Upper lobe of right lung (tissue), 1 donor: ENCODE measurements around the gene HPDL. TPM values are rescaled to one million over a fixed set of nuclear protein-coding genes. Genes with fewer than 3 reads are reported as not detected.
A peak's percentile ranks its signal among the peaks of the same experiment; 100 is the strongest.

ENCODE experiments used
- ATAC-seq: fragments of 200-7000 bp; cut with Tn5 transposase; one replicate; pipeline ENCODE4 v1.9.1; 2020; ENCODE audit warnings: mild to moderate bottlenecking, moderate library complexity
- DNase-seq: peaks from one replicate; pipeline ENCODE4 v3.0.0-alpha.2; 2020
- H3K27ac ChIP-seq: fragments of 200-600 bp; one replicate; pipeline ENCODE4 v1.8.0; 2022
- H3K27me3 ChIP-seq: fragments of 200-600 bp; one replicate; pipeline ENCODE4 v1.8.0; 2022; ENCODE audit warnings: mild to moderate bottlenecking
- H3K36me3 ChIP-seq: fragments of 200-600 bp; one replicate; pipeline ENCODE4 v1.8.0; 2022
- H3K4me1 ChIP-seq: fragments of 200-600 bp; one replicate; pipeline ENCODE4 v1.8.0; 2022
- H3K4me3 ChIP-seq: fragments of 200-600 bp; one replicate; pipeline ENCODE4 v1.8.0; 2022; ENCODE audit warnings: mild to moderate bottlenecking
- H3K9me3 ChIP-seq: fragments of 200-600 bp; one replicate; pipeline ENCODE4 v1.8.0; 2022
- CTCF ChIP-seq: fragments of 200-600 bp; IDR thresholded peaks from one replicate; pipeline ENCODE4 v1.8.0; 2022; ENCODE audit warnings: antibody characterized with exemption
- intact Hi-C: fragments of 100-400 bp; cut with DNase I; formaldehyde crosslinking; loops from one replicate; pipeline ENCODE4 v1.11.0; 2022
- total RNA-seq: library from RNA; stranded (reverse); fragmentation: NEBNext Ultra II Directional; extraction: Animal tissue kit (Norgen Biotek cat#: 25700); gene quantifications from one replicate; pipeline ENCODE4 v1.2.1, GENCODE V29; 2021
- donor health status: DM: no; HTN: yes; CAD: no; lungs with severe emphysema.

Gene HPDL
- total RNA-seq, 1 donor from 2014 or later, result not detected

GRCh38 chr1:45334308-45335245, 7.9 kb downstream of the HPDL start:
- Histone ChIP-seq H3K4me3 (no peak overlapping the region), H3K27ac (no peak overlapping the region), H3K4me1 (peaks cover 14% of the 10 kb centered on the region), H3K27me3 (no peaks in the 10 kb centered on the region), H3K36me3 (peaks cover 35% of the 10 kb centered on the region), H3K9me3 (no peaks in the 10 kb centered on the region)
- intact Hi-C loops, result no loop called here
- no peak for TF ChIP-seq CTCF
- DNase-seq, result no peak
- peak; percentile 37 for ATAC-seq

- Histone ChIP-seq H3K4me3 (no peak overlapping the region), H3K27me3 (no peaks in the 10 kb centered on the region), H3K36me3 (peaks cover 28% of the 10 kb centered on the region), H3K27ac (peak overlapping the region; percentile 17), H3K9me3 (no peaks in the 10 kb centered on the region), H3K4me1 (peaks cover 16% of the 10 kb centered on the region)
- ATAC-seq, result no peak
- TF ChIP-seq CTCF, result no peak
- DNase-seq, result no peak
- intact Hi-C loops, result no loop called here
These were observed 9.2 kb downstream of the HPDL start for GRCh38 chr1:45335855-45336324.

DNA sequence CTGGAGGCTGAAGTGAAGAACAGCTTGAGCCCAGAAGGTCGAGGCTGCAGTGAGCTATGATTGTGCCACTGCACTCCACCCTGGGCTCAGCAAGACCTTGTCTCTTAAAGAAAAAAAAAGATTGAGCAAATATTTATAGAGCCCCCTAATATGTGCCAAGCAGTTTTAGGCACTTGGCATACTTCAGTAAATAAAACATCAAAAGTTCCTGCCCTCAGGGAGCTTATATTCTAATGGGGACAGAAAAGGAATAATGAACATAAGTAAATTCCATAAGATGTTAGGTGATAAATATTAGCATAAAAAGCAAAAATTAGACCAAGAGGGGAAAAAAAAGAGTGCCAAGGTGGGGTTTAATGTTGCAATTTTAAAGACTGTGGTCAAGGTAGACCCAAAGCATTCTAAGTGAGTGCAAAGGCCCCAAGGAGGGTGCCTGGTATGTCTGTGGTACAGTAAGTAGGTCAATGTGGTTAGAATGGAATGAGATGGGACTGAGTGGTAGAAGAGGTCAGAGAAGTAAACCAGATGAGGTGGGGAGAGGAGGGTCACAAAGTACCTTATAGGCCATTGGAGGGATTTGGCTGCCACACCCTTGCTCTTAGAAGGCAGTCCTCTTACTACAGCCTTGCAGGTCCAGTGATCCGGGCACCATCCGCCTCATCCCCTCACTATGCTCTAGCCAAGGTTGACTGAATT, 11.1 kb downstream of the HPDL start:
- Histone ChIP-seq H3K36me3 (peaks cover 22% of the 10 kb centered on the region), H3K27ac (no peak overlapping the region), H3K27me3 (no peaks in the 10 kb centered on the region), H3K4me1 (peaks cover 31% of the 10 kb centered on the region), H3K4me3 (no peak overlapping the region), H3K9me3 (no peaks in the 10 kb centered on the region)
- intact Hi-C loops, result no loop called here
- TF ChIP-seq CTCF, result no peak
- no peak for DNase-seq
- ATAC-seq, result no peak

- ATAC-seq, result peak; percentile 96
- DNase-seq, result peak; percentile 97
- peak within 1 kb of the TSS; percentile 98 for H3K27ac ChIP-seq
- no peaks in the 10 kb centered on the region for H3K9me3 ChIP-seq
- no peak for TF ChIP-seq CTCF
- peak within 1 kb of the TSS; percentile 77 for H3K4me3 ChIP-seq
- no peaks in the 10 kb centered on the region for H3K27me3 ChIP-seq
- intact Hi-C loops, result no loop called here
- peaks cover 26% of the 10 kb centered on the region for H3K4me1 ChIP-seq
- peaks cover 34% of the 10 kb centered on the region for H3K36me3 ChIP-seq
These were observed 13.3 kb downstream of the HPDL start, which contains the start of the genes MUTYH and TOE1 for GRCh38 chr1:45339789-45340558. TSS of gene MUTYH (minus strand) at chr1:45340440. CDS start at chr1:45334505, 5,935 bp downstream. TSS of gene TOE1 (plus strand) at chr1:45340170. CDS start at chr1:45340253, 83 bp downstream.

GRCh38 chr1:45340816-45341466, 14.2 kb downstream of the HPDL start:
- intact Hi-C loops, result no loop called here
- Histone ChIP-seq H3K4me3 (peak overlapping the region; percentile 77), H3K9me3 (no peaks in the 10 kb centered on the region), H3K4me1 (peaks cover 26% of the 10 kb centered on the region), H3K27me3 (no peaks in the 10 kb centered on the region), H3K36me3 (peaks cover 41% of the 10 kb centered on the region), H3K27ac (peak overlapping the region; percentile 98)
- TF ChIP-seq CTCF, result no peak
- ATAC-seq, result no peak
- no peak for DNase-seq
